ENCODE data around the gene PRR7. TPM values are rescaled to one million over a fixed set of nuclear protein-coding genes. Genes with fewer than 3 reads are reported as not detected.

Gene PRR7
- total and polyA plus RNA-seq, 2 of the 13 experiments (the other 11 are each of a cell fraction or from before 2014, with no cell fraction given): 4.8 to 5.0 TPM

DNA sequence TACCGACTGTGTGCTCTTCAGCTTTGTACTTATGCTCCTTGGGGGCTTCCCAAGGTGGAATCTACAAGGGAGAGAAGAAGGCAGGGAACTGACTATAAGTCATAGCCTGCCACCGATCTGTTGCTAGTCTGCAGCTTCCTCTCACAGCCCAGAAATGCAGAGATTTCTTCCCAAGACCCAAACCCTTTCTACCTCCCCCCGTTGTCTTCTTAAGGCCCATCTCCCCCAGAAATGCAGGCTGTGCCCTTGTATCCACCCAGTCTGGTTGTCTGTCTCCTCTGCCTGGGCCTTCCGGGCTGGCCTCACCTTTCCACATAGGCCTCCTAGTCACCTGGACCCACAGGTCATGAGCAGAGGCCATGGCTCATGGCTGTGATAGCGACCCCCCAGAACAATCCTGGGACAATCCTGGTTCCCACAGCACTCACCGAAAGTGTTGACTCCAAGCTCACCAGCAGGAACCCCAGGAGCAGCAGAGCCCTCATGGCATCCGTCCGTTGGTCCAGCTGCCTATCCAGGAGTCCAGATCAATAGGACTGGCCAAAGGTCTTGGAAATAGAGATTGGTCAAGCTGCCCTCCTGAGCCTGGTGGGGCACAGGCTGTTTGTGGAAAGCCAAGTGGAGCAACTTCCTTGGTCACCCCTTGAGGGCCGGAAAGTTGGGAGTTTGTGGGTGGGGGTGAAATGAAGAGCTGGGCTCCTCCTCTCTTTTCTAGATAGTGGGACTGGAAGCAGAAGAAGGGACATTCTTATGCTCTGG is 37.4 kb upstream of the PRR7 start, which contains the start of gene F12 (continued):
- TF ChIP-seq UBTF (CRISPR knock-in tag; IDR thresholded peaks at IDR 0.05) (peak; percentile 42; the same call in 1 of the 2 replicates), ZNF766 (CRISPR knock-in tag; IDR thresholded peaks at IDR 0.05; ENCODE audit: borderline replicate concordance) (no peak), MATR3 (CRISPR knock-in tag; IDR thresholded peaks at IDR 0.05) (no peak), TCF7 (IDR thresholded peaks at IDR 0.05; ENCODE audit: low read depth) (no peak), PHF5A (CRISPR knock-in tag; IDR thresholded peaks at IDR 0.05; ENCODE audit: low read depth, unreplicated experiment) (no peak), PTBP1 (IDR thresholded peaks at IDR 0.05; ENCODE audit: low read depth, low read length, poor library complexity, severe bottlenecking) (no peak), KLF9 (CRISPR knock-in tag; IDR thresholded peaks at IDR 0.05; ENCODE audit: low read depth) (no peak), ZNF776 (CRISPR knock-in tag; IDR thresholded peaks at IDR 0.05) (no peak), ARNT (IDR thresholded peaks at IDR 0.05) (no peak), CBX1 (IDR thresholded peaks at IDR 0.05; ENCODE audit: low read depth) (no peak), PLRG1 (conservative IDR thresholded peaks at IDR 0.05) (no peak), SNAI1 (CRISPR knock-in tag; IDR thresholded peaks at IDR 0.05; ENCODE audit: borderline replicate concordance) (no peak), TGIF2 (CRISPR knock-in tag; IDR thresholded peaks at IDR 0.05) (no peak), ZNF143 (CRISPR knock-in tag; IDR thresholded peaks at IDR 0.05) (no peak), BATF2 (CRISPR knock-in tag; IDR thresholded peaks at IDR 0.05) (no peak), ZNF235 (CRISPR knock-in tag; IDR thresholded peaks at IDR 0.05; ENCODE audit: borderline replicate concordance) (no peak), TEAD3 (CRISPR knock-in tag; optimal IDR thresholded peaks at IDR 0.05; ENCODE audit: borderline replicate concordance) (peak; percentile 52), ZNF432 (CRISPR knock-in tag; IDR thresholded peaks at IDR 0.05; ENCODE audit: borderline replicate concordance) (no peak), NFATC3 (CRISPR knock-in tag; IDR thresholded peaks at IDR 0.05) (no peak), ZNF660 (CRISPR knock-in tag; IDR thresholded peaks at IDR 0.05; ENCODE audit: borderline replicate concordance, low read depth) (no peak), ZNF7 (CRISPR knock-in tag; IDR thresholded peaks at IDR 0.05) (no peak), SAFB2 (CRISPR knock-in tag; IDR thresholded peaks at IDR 0.05; ENCODE audit: borderline replicate concordance, low read depth) (no peak), JUND (CRISPR knock-in tag; IDR thresholded peaks at IDR 0.05) (no peak)
- TF ChIP-seq, protein P1, sequence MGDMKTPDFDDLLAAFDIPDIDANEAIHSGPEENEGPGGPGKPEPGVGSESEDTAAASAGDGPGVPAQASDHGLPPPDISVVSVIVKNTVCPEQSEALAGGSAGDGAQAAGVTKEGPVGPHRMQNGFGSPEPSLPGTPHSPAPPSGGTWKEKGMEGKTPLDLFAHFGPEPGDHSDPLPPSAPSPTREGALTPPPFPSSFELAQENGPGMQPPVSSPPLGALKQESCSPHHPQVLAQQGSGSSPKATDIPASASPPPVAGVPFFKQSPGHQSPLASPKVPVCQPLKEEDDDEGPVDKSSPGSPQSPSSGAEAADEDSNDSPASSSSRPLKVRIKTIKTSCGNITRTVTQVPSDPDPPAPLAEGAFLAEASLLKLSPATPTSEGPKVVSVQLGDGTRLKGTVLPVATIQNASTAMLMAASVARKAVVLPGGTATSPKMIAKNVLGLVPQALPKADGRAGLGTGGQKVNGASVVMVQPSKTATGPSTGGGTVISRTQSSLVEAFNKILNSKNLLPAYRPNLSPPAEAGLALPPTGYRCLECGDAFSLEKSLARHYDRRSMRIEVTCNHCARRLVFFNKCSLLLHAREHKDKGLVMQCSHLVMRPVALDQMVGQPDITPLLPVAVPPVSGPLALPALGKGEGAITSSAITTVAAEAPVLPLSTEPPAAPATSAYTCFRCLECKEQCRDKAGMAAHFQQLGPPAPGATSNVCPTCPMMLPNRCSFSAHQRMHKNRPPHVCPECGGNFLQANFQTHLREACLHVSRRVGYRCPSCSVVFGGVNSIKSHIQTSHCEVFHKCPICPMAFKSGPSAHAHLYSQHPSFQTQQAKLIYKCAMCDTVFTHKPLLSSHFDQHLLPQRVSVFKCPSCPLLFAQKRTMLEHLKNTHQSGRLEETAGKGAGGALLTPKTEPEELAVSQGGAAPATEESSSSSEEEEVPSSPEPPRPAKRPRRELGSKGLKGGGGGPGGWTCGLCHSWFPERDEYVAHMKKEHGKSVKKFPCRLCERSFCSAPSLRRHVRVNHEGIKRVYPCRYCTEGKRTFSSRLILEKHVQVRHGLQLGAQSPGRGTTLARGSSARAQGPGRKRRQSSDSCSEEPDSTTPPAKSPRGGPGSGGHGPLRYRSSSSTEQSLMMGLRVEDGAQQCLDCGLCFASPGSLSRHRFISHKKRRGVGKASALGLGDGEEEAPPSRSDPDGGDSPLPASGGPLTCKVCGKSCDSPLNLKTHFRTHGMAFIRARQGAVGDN (CRISPR knock-in tag; IDR thresholded peaks at IDR 0.05): peak; percentile 85
- TF ChIP-seq, protein P2, sequence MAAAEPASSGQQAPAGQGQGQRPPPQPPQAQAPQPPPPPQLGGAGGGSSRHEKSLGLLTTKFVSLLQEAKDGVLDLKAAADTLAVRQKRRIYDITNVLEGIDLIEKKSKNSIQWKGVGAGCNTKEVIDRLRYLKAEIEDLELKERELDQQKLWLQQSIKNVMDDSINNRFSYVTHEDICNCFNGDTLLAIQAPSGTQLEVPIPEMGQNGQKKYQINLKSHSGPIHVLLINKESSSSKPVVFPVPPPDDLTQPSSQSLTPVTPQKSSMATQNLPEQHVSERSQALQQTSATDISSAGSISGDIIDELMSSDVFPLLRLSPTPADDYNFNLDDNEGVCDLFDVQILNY (CRISPR knock-in tag; conservative IDR thresholded peaks at IDR 0.05): no peak

Measured in HepG2 (cell line).